ENCODE results near the gene DGCR8. TPM values are rescaled to one million over a fixed set of nuclear protein-coding genes. Genes with fewer than 3 reads are reported as not detected.
A peak's percentile ranks its signal among the peaks of the same experiment; 100 is the strongest.

The DGCR8 gene
- total and polyA plus RNA-seq, 10 donors = 7.8 to 62.7 (median 31.4) TPM

DNA sequence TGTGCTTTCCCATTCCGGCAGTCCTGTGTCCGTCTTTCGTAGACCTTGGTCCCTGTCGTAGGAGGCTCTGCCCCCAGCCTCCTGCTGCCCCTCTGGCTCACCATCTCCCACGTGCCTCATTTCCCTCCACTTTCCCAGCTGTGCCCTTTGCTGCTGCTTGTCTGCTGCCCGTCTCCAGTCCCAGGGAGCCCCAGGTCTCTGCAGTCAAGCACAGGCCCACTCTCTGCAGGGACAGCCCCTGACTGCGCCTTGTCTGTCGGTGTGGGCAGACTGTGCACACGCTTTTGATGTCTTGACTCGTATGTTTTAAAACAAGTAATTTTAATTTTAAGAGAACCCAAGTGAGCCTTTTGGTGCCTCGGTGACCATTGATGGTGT is 12.4 kb downstream of the DGCR8 start:
- H3K9me3 ChIP-seq = peaks cover 0 to 8% (median 2%) of the 10 kb centered on the region in 8 donors
- H3K36me3 ChIP-seq = peaks cover 3 to 100% (median 93%) of the 10 kb centered on the region in 6 donors
- DNase-seq = peak; percentile 63
- 85 to 92% (median 86%) methylated on average over 11 of the region's 11 CpGs for WGBS, 5 donors
- no peaks in the 10 kb centered on the region for H3K27me3 ChIP-seq (replicated peaks in 1 of 7)
- peaks cover 0 to 47% (median 22%) of the 10 kb centered on the region in 6 donors for H3K4me1 ChIP-seq
- TF ChIP-seq POLR2A (IDR thresholded peaks at IDR 0.05) (no peak), POLR2AphosphoS5 (IDR thresholded peaks at IDR 0.05) (no peak)
- TF ChIP-seq, protein P1, sequence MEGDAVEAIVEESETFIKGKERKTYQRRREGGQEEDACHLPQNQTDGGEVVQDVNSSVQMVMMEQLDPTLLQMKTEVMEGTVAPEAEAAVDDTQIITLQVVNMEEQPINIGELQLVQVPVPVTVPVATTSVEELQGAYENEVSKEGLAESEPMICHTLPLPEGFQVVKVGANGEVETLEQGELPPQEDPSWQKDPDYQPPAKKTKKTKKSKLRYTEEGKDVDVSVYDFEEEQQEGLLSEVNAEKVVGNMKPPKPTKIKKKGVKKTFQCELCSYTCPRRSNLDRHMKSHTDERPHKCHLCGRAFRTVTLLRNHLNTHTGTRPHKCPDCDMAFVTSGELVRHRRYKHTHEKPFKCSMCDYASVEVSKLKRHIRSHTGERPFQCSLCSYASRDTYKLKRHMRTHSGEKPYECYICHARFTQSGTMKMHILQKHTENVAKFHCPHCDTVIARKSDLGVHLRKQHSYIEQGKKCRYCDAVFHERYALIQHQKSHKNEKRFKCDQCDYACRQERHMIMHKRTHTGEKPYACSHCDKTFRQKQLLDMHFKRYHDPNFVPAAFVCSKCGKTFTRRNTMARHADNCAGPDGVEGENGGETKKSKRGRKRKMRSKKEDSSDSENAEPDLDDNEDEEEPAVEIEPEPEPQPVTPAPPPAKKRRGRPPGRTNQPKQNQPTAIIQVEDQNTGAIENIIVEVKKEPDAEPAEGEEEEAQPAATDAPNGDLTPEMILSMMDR (IDR thresholded peaks at IDR 0.05 in 8 of 11, conservative IDR thresholded peaks at IDR 0.05 in 3 of 11) = no peak
- H3K4me3 ChIP-seq = peak overlapping the region in 1 of 8 donors; percentile 16
- H3K27ac ChIP-seq = peak overlapping the region in 5 of 8 donors; percentile 47 to 70 (median 57)
- intact Hi-C loops (cut with DNase I; ENCODE audit: low total_unique reads) = no loop called here

DNA sequence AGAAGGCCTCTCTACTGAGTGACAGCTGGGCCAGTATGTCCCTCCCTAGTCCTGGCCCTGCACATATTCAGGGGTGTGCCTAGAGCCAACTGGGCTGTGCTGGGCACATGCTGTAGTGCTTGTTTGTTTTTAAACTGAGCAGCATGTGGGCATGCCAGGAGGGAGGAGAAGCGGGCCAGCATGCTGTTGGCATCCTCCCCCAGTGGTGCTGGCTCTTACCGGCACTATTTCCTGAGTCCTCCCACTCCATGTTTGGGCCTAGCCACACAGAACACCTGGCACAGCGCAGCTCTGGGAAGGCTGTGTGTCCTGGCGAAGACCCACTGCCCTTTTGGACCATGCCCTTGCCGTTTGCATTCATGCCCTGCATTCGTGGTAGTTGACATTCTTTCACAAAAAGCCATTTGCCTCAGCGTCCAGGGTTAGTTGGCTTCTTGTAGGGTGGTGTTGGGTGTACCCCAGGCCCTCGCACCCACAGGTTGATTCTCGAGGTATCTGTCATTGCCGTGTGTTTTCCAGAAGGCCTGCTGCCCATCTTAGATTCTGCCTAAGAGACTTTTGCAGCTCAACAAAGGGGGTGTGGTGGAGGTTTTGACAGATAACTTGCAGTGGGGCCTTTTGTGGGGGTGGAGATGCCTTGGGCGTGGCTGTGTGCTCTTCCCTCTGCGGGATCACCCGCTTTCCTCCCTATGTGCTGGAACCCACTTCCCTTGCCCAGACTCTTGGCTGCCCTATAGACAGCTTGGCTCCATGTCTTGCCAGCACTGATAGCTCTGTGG is 13.6 kb downstream of the DGCR8 start:
- peak; percentile 30 for DNase-seq
- Histone ChIP-seq H3K9me3 (peaks cover 0 to 8% (median 2%) of the 10 kb centered on the region in 8 donors), H3K36me3 (peaks cover 3 to 100% (median 89%) of the 10 kb centered on the region in 6 donors), H3K4me1 (peaks cover 0 to 43% (median 22%) of the 10 kb centered on the region in 6 donors), H3K4me3 (no peak overlapping the region), H3K27me3 (replicated peaks in 1 of 7) (no peaks in the 10 kb centered on the region), H3K27ac (peak overlapping the region in 2 of 8 donors; percentile 56 to 70)
- intact Hi-C loops (cut with DNase I; ENCODE audit: low total_unique reads) = no loop called here
- TF ChIP-seq POLR2AphosphoS5 (IDR thresholded peaks at IDR 0.05) = no peak
- no peak for TF ChIP-seq POLR2A (IDR thresholded peaks at IDR 0.05)
- TF ChIP-seq, protein P1 (IDR thresholded peaks at IDR 0.05 in 8 of 11, conservative IDR thresholded peaks at IDR 0.05 in 3 of 11) = no peak
- WGBS, 5 donors = 90 to 96% (median 92%) methylated on average over 12 to 13 of the region's 13 CpGs

DNA sequence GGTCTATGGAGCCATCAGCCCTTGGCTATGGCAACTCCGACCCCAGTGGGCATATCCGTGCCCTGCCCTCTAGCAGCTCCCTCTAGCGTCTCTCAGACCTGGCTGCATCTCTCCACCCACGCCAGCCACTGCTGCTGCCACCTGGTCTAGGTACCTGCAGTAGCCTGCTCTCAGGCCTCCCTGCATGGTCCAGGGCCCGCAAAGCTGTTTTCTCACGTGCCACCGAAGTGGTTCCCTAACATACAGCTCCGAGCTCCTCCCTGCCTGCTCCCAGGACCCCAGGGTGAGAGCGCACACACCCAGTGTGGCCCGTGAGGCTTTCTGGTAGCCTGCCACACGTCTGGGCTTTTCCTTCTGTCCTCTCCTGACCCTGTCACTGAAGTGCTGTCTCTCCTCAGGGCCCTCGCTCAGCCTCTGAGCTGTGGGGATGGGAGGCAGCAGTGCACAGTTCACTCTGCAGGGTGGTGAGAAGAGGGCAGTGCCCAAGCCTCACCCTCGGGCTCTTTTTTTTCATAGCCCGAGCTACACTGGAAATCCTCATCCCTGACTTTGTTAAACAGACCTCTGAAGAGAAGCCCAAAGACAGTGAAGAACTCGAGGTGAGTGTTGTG is 14.3 kb downstream of the DGCR8 start:
- Histone ChIP-seq H3K27ac (no peak overlapping the region), H3K9me3 (peaks cover 0 to 8% (median 2%) of the 10 kb centered on the region in 8 donors), H3K36me3 (peaks cover 3 to 100% (median 91%) of the 10 kb centered on the region in 6 donors), H3K4me1 (peaks cover 0 to 45% (median 24%) of the 10 kb centered on the region in 6 donors), H3K27me3 (replicated peaks in 1 of 7) (no peaks in the 10 kb centered on the region), H3K4me3 (no peak overlapping the region)
- DNase-seq = peak; percentile 64
- WGBS, 5 donors = 94 to 97% (median 96%) methylated on average over 14 to 15 of the region's 15 CpGs
- intact Hi-C loops (cut with DNase I; ENCODE audit: low total_unique reads) = no loop called here
- TF ChIP-seq, protein P1 (IDR thresholded peaks at IDR 0.05 in 8 of 11, conservative IDR thresholded peaks at IDR 0.05 in 3 of 11) = no peak
- TF ChIP-seq POLR2AphosphoS5 (IDR thresholded peaks at IDR 0.05) = no peak
- TF ChIP-seq POLR2A (IDR thresholded peaks at IDR 0.05) = no peak

DNA sequence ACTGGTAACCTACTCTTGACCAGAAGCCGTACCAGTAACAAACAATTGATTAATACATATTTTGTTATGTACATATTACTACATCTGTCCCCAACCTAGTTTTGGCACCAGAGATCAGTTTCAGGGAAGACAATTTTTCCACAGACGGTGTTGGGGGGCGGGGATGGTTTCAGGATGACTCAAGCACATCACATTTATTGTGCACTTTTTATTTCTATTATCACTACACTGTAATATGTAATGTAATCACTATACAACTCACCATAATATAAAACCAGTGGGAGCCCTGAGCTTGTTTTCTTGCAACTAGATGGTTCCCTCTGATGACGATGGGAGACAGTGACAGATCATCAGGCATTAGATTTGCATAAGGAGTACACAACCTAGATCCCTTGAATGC is 15.5 kb downstream of the DGCR8 start:
- Histone ChIP-seq H3K27ac (no peak overlapping the region), H3K27me3 (replicated peaks in 1 of 7) (no peaks in the 10 kb centered on the region), H3K36me3 (peaks cover 0 to 100% (median 90%) of the 10 kb centered on the region in 6 donors), H3K4me3 (no peak overlapping the region), H3K9me3 (peaks cover 0 to 8% (median 2%) of the 10 kb centered on the region in 8 donors), H3K4me1 (peaks cover 0 to 48% (median 26%) of the 10 kb centered on the region in 6 donors)
- TF ChIP-seq, protein P1 (IDR thresholded peaks at IDR 0.05 in 8 of 11, conservative IDR thresholded peaks at IDR 0.05 in 3 of 11) = no peak
- TF ChIP-seq POLR2AphosphoS5 (IDR thresholded peaks at IDR 0.05) (no peak), POLR2A (IDR thresholded peaks at IDR 0.05) (no peak)
- no peak for DNase-seq
- WGBS, 5 donors = 85 to 95% (median 88%) methylated on average over 4 of the region's 4 CpGs
- intact Hi-C loops (cut with DNase I; ENCODE audit: low total_unique reads) = no loop called here

Data from spleen (tissue), 11 donors.